ENCODE measurements around the gene TCF4.

DNA sequence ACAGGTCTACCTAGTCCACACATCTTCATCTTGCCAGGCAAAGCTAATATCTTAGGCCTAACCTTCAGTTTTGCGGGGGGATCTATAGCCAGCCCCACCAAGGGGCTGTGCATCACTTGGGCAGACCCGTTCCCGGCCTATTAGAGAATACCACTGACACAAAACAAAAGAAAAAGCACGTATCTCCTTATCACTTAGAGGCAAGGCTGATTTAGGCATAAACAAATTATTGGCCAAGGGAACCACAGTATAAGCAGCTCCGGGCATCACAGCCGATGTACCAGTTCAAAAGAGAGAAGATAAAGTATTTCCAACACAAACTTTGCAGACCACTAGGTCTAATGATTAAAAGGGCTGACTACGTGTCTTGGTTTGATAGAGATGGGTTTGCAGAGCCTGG lies 248.0 kb downstream of the TCF4 start:
- TF ChIP-seq POLR2A (IDR thresholded peaks at IDR 0.05), result no peak
- TF ChIP-seq, protein P1, sequence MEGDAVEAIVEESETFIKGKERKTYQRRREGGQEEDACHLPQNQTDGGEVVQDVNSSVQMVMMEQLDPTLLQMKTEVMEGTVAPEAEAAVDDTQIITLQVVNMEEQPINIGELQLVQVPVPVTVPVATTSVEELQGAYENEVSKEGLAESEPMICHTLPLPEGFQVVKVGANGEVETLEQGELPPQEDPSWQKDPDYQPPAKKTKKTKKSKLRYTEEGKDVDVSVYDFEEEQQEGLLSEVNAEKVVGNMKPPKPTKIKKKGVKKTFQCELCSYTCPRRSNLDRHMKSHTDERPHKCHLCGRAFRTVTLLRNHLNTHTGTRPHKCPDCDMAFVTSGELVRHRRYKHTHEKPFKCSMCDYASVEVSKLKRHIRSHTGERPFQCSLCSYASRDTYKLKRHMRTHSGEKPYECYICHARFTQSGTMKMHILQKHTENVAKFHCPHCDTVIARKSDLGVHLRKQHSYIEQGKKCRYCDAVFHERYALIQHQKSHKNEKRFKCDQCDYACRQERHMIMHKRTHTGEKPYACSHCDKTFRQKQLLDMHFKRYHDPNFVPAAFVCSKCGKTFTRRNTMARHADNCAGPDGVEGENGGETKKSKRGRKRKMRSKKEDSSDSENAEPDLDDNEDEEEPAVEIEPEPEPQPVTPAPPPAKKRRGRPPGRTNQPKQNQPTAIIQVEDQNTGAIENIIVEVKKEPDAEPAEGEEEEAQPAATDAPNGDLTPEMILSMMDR (IDR thresholded peaks at IDR 0.05 in 8 of 11, conservative IDR thresholded peaks at IDR 0.05 in 3 of 11), result no peak

All from spleen (tissue), 7 donors.